ENCODE results near the gene PRKG1.

GRCh38 chr10:51092402-51092801, 18.1 kb downstream of the PRKG1 start:
- TF ChIP-seq, protein P1, sequence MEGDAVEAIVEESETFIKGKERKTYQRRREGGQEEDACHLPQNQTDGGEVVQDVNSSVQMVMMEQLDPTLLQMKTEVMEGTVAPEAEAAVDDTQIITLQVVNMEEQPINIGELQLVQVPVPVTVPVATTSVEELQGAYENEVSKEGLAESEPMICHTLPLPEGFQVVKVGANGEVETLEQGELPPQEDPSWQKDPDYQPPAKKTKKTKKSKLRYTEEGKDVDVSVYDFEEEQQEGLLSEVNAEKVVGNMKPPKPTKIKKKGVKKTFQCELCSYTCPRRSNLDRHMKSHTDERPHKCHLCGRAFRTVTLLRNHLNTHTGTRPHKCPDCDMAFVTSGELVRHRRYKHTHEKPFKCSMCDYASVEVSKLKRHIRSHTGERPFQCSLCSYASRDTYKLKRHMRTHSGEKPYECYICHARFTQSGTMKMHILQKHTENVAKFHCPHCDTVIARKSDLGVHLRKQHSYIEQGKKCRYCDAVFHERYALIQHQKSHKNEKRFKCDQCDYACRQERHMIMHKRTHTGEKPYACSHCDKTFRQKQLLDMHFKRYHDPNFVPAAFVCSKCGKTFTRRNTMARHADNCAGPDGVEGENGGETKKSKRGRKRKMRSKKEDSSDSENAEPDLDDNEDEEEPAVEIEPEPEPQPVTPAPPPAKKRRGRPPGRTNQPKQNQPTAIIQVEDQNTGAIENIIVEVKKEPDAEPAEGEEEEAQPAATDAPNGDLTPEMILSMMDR (optimal IDR thresholded peaks at IDR 0.05 in 1 of 3, IDR thresholded peaks at IDR 0.05 in 1 of 3, conservative IDR thresholded peaks at IDR 0.05 in 1 of 3; ENCODE audit: extremely low read depth in 1 of 3, insufficient read depth in 2 of 3, low read length in 3 of 3), result no peak
- no peak for TF ChIP-seq EZH2 (IDR thresholded peaks at IDR 0.05; ENCODE audit: low read length)

Data from keratinocyte (primary cell).